GM19467 (cell line): ENCODE measurements around the gene YKT6.

Experiments used
- ATAC-seq: cut with Tn5 transposase; IDR thresholded peaks from one replicate; pipeline ENCODE4 v1.9.1; 2021; ENCODE audit warnings: mild to moderate bottlenecking, moderate library complexity; ENCODE audit not compliant: unreplicated experiment

YKT6 gene

GRCh38 chr7:44217852-44218402 is 17.1 kb downstream of the YKT6 start:
- ATAC-seq: no peak

GRCh38 chr7:44218418-44219201 is 17.8 kb downstream of the YKT6 start:
- no peak for ATAC-seq

- no peak for ATAC-seq
These were observed 18.7 kb downstream of the YKT6 start for GRCh38 chr7:44219371-44220045.

- ATAC-seq: no peak
These were observed 19.2 kb downstream of the YKT6 start for GRCh38 chr7:44220046-44220357.

- no peak for ATAC-seq
These were observed 19.8 kb downstream of the YKT6 start for GRCh38 chr7:44220358-44221112.

GRCh38 chr7:44221231-44221791 is 20.5 kb downstream of the YKT6 start:
- ATAC-seq: no peak

GRCh38 chr7:44222074-44222473 is 21.3 kb downstream of the YKT6 start:
- no peak for ATAC-seq

- no peak for ATAC-seq
These were observed 22.0 kb downstream of the YKT6 start for GRCh38 chr7:44222776-44223261.

GRCh38 chr7:44223362-44224079 is 22.7 kb downstream of the YKT6 start:
- ATAC-seq: no peak

GRCh38 chr7:44224080-44224973 is 23.5 kb downstream of the YKT6 start:
- no peak for ATAC-seq

GRCh38 chr7:44224974-44225565 is 24.3 kb downstream of the YKT6 start:
- ATAC-seq: no peak

GRCh38 chr7:44225566-44226395 is 25.0 kb downstream of the YKT6 start:
- ATAC-seq: no peak

- ATAC-seq: no peak
These were observed 25.6 kb downstream of the YKT6 start for GRCh38 chr7:44226396-44226753.

- ATAC-seq: no peak
These were observed 27.1 kb downstream of the YKT6 start for GRCh38 chr7:44227911-44228310.

GRCh38 chr7:44228571-44229350 is 28.0 kb downstream of the YKT6 start:
- no peak for ATAC-seq

GRCh38 chr7:44229546-44230105 is 28.8 kb downstream of the YKT6 start:
- ATAC-seq: no peak

- ATAC-seq: no peak
These were observed 29.5 kb downstream of the YKT6 start for GRCh38 chr7:44230286-44230685.
